Right lobe of liver (tissue), 6 donors: ENCODE results near the gene POU3F1. TPM values are rescaled to one million over a fixed set of nuclear protein-coding genes. Genes with fewer than 3 reads are reported as not detected.
A peak's percentile ranks its signal among the peaks of the same experiment; 100 is the strongest.

Experiments
- ATAC-seq, 4 donors: fragments of 200-7000 bp; cut with Tn5 transposase; one replicate each; pipeline ENCODE4 v1.9.1; 2020; ENCODE audit warnings: mild to moderate bottlenecking in 4 of 4, moderate library complexity in 4 of 4
- DNase-seq, 3 donors: peaks; one replicate each; pipeline ENCODE4 v3.0.0-alpha.2; 2020
- H3K27ac ChIP-seq, 3 donors: fragments of 200-600 bp; one replicate each; pipeline ENCODE4 v1.8.0; 2022
- H3K27me3 ChIP-seq, 2 donors: fragments of 200-600 bp; one replicate each; pipeline ENCODE4 v1.8.0; 2022
- H3K36me3 ChIP-seq, 4 donors: fragments of 200-600 bp; sonication (generic) in 1 of 4; one replicate each; pipeline versions ENCODE4 v1.5.1 to v1.8.0; 2017 to 2022; ENCODE audit warnings: control low read depth in 1 of 4
- H3K4me1 ChIP-seq, 4 donors: fragments of 200-600 bp; sonication (generic) in 1 of 4; one replicate each; pipeline versions ENCODE4 v1.5.1 to v1.8.0; 2017 to 2022; ENCODE audit warnings: control low read depth in 1 of 4
- H3K4me3 ChIP-seq, 3 donors: fragments of 200-600 bp; one replicate each; pipeline ENCODE4 v1.8.0; 2022
- H3K9me3 ChIP-seq, 4 donors: fragments of 200-600 bp; sonication (generic) in 1 of 4; one replicate each; pipeline versions ENCODE4 v1.5.1 to v1.8.0; 2017 to 2022; ENCODE audit warnings: control low read depth in 1 of 4
- POLR2A ChIP-seq: fragments of 450-650 bp; IDR thresholded peaks from one replicate; pipeline ENCODE4 v1.6.1; 2017; ENCODE audit warnings: antibody characterized with exemption, mild to moderate bottlenecking
- WGBS: methylation state at CpG from one replicate; pipeline ENCODE4 v1.1.6; 2018; ENCODE audit warnings: low coverage, low lambda C conversion rate; ENCODE audit not compliant: insufficient coverage; ENCODE audit errors: missing lambda C conversion rate; 5-methylcytosine and 5-hydroxymethylcytosine counted together
- intact Hi-C, 2 donors: fragments of 100-400 bp; cut with DNase I; formaldehyde crosslinking; loops; one replicate each; pipeline versions ENCODE4 v1.11.2 to v1.14.1; 2022
- total RNA-seq, 6 experiments: library from RNA; depleted of rRNA in 2 of 6; stranded (reverse); fragments of >200 nt in 2 of 6; fragmentation: NEBNext Ultra II Directional in 3 of 6; extraction: Animal tissue kit (Norgen Biotek cat#: 25700) in 3 of 6; gene quantifications; one replicate each; pipeline versions ENCODE4 v1.1.0 to v1.2.4, GENCODE V29; 2016 to 2023
- TF ChIP-seq, protein P1 (sequence below), 4 donors: fragments of 200-600 bp in 3 of 4; fragments of 450-650 bp in 1 of 4; IDR thresholded peaks; one replicate each; pipeline versions ENCODE4 v1.5.1 to v1.8.0; 2016 to 2022; ENCODE audit warnings: antibody characterized with exemption in 4 of 4, mild to moderate bottlenecking in 2 of 4
- donor health status: DM: no; HTN: yes; CAD: no.
- donor health status: DM: no; HTN: no; CAD: no.
- donor health status: DM: no; HTN: no; CAD: no.
- donor health status: DM: no; HTN: yes; CAD: no.
- donor health status: DM: no; HTN: yes; CAD: no.

The POU3F1 gene
- total RNA-seq, 6 experiments from 2014 or later = 0.09 TPM; not detected in 5

DNA sequence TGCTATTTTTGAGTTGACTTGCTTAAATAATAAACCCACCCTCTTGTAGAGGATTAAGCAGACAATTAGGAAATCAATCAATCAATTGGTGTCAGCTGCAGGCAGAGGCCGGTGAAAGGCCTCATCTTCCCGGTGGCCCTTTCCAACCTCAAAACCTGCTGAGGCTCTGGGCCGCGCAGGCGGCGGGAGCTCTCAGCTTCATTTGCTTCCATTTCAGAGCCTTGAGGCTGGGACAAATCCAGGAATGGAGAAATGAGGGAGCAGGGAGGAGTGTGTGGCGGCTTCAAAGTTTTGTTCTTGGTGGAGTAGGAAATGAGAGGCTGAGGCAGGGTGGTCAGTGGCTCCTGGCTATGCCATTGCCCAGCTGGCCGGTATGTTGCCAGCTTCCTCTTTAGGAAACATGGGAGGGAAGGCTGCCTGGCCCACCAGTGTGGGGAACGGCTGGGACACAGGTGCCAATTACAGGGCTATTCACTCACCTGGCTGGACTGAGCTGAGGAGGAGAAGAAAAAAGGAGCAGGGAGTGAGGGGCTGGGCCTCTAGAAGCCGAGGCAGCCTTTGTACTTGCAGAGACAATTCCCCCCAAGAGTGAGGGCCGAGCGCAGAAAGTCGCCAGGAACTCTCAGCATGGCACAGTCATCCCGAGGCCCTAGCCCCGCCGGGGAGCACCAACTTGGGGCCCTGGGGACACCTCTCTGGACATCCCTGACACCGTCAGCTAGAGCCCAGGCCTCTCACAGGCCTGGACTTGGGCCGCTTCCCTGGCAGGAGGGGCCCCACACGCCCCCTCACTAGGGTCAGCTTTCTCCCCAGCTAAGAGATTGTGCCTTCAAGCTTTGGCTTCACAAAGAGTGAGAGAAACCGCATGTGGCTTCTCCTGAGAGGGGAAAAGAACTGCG, 4.4 kb downstream of the POU3F1 start:
- Histone ChIP-seq H3K9me3 (no peaks in the 10 kb centered on the region), H3K27ac (no peak overlapping the region), H3K4me1 (peaks cover 0 to 7% (median 3%) of the 10 kb centered on the region in 4 donors), H3K4me3 (no peak overlapping the region), H3K27me3 (peaks cover 10 to 17% of the 10 kb centered on the region in 2 donors), H3K36me3 (no peaks in the 10 kb centered on the region)
- WGBS = 96% methylated on average over 8 of the region's 21 CpGs
- ATAC-seq (no peak), DNase-seq (no peak)
- intact Hi-C loops = loop anchor here in 1 of 2 donors (10.0 kb wide), 1 partner anchor 103 kb away; no protein-coding TSS in a partner anchor
- no peak for TF ChIP-seq POLR2A
- TF ChIP-seq, protein P1, sequence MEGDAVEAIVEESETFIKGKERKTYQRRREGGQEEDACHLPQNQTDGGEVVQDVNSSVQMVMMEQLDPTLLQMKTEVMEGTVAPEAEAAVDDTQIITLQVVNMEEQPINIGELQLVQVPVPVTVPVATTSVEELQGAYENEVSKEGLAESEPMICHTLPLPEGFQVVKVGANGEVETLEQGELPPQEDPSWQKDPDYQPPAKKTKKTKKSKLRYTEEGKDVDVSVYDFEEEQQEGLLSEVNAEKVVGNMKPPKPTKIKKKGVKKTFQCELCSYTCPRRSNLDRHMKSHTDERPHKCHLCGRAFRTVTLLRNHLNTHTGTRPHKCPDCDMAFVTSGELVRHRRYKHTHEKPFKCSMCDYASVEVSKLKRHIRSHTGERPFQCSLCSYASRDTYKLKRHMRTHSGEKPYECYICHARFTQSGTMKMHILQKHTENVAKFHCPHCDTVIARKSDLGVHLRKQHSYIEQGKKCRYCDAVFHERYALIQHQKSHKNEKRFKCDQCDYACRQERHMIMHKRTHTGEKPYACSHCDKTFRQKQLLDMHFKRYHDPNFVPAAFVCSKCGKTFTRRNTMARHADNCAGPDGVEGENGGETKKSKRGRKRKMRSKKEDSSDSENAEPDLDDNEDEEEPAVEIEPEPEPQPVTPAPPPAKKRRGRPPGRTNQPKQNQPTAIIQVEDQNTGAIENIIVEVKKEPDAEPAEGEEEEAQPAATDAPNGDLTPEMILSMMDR (IDR thresholded peaks at IDR 0.05) = no peak

DNA sequence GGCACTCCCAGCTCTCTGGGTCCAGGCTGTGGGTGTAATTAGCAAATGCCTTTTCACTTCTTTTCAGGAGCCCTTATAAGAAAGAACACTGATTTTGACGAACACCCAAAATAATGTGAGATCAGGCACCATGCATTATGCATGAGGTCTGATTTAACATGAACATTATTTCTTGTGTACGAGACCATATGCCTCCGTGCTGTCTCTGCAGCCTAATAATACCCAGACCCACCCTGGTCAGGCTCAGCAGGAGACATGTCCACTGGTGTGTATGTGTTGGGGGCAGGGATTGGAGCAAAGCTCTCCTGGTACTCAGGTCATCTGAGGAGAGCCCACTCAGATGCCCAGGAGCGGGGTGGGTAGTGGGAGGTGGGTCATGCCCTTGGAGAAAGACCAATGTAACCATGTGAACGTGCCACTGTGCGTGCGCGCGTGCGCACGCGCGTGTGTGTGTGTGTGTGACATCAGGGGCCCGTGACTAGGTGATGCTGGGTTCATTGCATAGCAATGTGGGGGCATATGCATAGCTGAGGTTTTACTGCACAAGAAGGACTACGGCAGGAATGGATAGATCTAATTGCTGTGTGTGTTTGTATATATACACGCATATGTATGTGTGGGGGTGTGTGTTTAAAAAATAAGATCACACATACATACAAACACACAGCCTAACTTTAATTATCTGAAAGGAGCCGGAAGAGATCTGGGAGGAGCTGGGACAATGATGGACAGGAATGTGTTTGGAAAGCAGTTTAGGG, 7.1 kb downstream of the POU3F1 start:
- Histone ChIP-seq H3K4me1 (peaks cover 0 to 5% (median under 1%) of the 10 kb centered on the region in 4 donors), H3K9me3 (no peaks in the 10 kb centered on the region), H3K27ac (no peak overlapping the region), H3K27me3 (peaks cover 10 to 12% of the 10 kb centered on the region in 2 donors), H3K4me3 (no peak overlapping the region), H3K36me3 (no peaks in the 10 kb centered on the region)
- intact Hi-C loops = loop anchor here (10.0 kb wide), 2 partner anchors 105 to 785 kb away; no protein-coding TSS in a partner anchor
- ATAC-seq = no peak
- no peak for TF ChIP-seq POLR2A
- TF ChIP-seq, protein P1 (IDR thresholded peaks at IDR 0.05) = no peak
- 76% methylated on average over 7 of the region's 17 CpGs for WGBS
- DNase-seq = no peak

DNA sequence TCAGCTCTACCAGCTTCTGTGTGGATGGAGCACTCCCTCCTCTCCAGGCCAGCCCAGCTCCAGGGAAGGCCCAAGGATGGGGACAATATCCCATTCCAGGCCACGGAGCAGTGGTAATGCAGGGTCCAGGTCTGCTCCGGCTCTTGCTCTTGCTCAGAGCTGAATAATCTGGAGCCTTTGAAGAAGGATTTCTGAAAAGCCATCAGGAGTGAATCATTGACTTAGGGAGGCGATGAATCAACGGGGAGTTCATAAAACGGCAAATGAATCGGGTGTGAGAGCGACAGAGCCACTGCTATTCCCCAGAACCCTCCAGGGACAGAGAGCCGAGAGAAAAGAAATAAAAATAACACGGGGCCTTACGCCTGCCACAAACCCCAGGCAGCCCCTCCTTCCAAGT, 7.7 kb downstream of the POU3F1 start:
- DNase-seq = no peak
- Histone ChIP-seq H3K36me3 (no peaks in the 10 kb centered on the region), H3K4me1 (no peaks in the 10 kb centered on the region), H3K27me3 (peaks cover 5 to 6% of the 10 kb centered on the region in 2 donors), H3K9me3 (no peaks in the 10 kb centered on the region), H3K27ac (no peak overlapping the region), H3K4me3 (no peak overlapping the region)
- TF ChIP-seq, protein P1 (IDR thresholded peaks at IDR 0.05) = no peak
- no peak for TF ChIP-seq POLR2A
- intact Hi-C loops = loop anchor here in 1 of 2 donors (10.0 kb wide), 1 partner anchor 786 kb away; no protein-coding TSS in a partner anchor
- ATAC-seq = no peak
- 85% methylated on average over 10 of the region's 10 CpGs for WGBS

DNA sequence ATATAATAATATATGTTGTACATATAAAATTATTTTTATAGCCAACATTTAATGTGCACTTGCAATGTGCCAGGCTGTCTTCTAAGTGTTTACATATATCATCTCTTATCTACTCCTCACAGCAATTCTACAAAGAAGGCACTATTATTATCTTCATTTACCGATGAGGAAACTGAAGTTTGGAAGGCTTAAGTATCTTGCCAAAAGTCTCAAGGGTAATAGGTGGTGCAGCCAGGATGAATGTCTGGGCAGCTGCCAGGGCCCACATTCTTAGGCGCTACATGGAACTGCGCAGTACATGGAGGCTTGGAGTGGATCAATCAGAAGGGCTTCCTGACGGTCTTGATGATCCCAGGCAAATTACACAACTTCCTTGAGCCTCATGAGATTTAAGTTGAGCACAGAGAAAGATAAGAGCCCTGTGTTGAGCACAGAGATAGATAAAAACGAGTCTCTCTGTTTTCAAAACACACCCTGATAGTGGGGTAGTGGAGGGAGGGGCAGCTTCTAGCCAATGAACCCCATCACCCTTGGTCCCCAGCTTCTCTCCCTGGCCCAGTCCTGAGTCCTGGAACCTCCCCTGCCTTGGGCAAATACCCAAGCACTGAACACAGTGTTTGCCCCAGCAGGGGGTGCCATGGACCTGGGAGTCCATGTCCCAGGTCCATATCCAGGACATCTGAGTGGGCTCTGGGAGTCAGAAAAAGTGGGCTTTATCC, 9.2 kb downstream of the POU3F1 start:
- 61% methylated on average over 5 of the region's 5 CpGs for WGBS
- ATAC-seq (peak; percentile 49 to 82 (median 53)), DNase-seq (peak in 1 of 3 donors; percentile 41)
- H3K27me3 ChIP-seq = no peaks in the 10 kb centered on the region
- H3K4me3 ChIP-seq = no peak overlapping the region
- intact Hi-C loops = loop anchor here in 1 of 2 donors (10.0 kb wide), 1 partner anchor 787 kb away; no protein-coding TSS in a partner anchor
- TF ChIP-seq, protein P1 (IDR thresholded peaks at IDR 0.05) = peak; percentile 16 to 48 (median 36)
- TF ChIP-seq POLR2A = no peak
- H3K4me1 ChIP-seq = no peaks in the 10 kb centered on the region
- no peaks in the 10 kb centered on the region for H3K36me3 ChIP-seq
- H3K9me3 ChIP-seq = no peaks in the 10 kb centered on the region
- H3K27ac ChIP-seq = no peak overlapping the region
